Thyroid gland (tissue), 4 donors: ENCODE measurements around the gene RGS14. TPM values are rescaled to one million over a fixed set of nuclear protein-coding genes. Genes with fewer than 3 reads are reported as not detected.
"Not testable (repeated sequence)": the region's sequence is repeated elsewhere in the genome, so short reads cannot be mapped to it uniquely, and the experiment has no call there.

Experiments used
- DNase-seq, 2 donors: peaks; one replicate each; pipeline ENCODE4 v3.0.0-alpha.2; 2019
- H3K27ac ChIP-seq, 3 donors: fragments of 200-600 bp; sonication (generic); 1 replicate in 2 of 3; 2 replicates in 1 of 3; pipeline ENCODE4 v1.5.1; 2016 to 2019; ENCODE audit warnings: mild to moderate bottlenecking in 1 of 3, moderate library complexity in 1 of 3
- H3K27me3 ChIP-seq: fragments of 200-600 bp; sonication (generic); one replicate; pipeline ENCODE4 v1.5.1; 2019
- H3K36me3 ChIP-seq, 2 donors: fragments of 200-600 bp; sonication (generic); one replicate each; pipeline ENCODE4 v1.5.1; 2016 to 2019
- H3K4me1 ChIP-seq, 2 donors: fragments of 200-600 bp; sonication (generic); one replicate each; pipeline ENCODE4 v1.5.1; 2017 to 2019
- H3K4me3 ChIP-seq, 3 donors: fragments of 200-600 bp; sonication (generic); replicated peaks in 1 of 3; 1 replicate in 2 of 3; 2 replicates in 1 of 3; pipeline ENCODE4 v1.5.1; 2016; ENCODE audit warnings: mild to moderate bottlenecking in 1 of 3
- H3K9me3 ChIP-seq: fragments of 200-600 bp; sonication (generic); one replicate; pipeline ENCODE4 v1.5.1; 2017
- POLR2A ChIP-seq, 2 donors: fragments of 450-650 bp; IDR thresholded peaks; one replicate each; pipeline ENCODE4 v1.6.1; 2017; ENCODE audit warnings: antibody characterized with exemption in 2 of 2, mild to moderate bottlenecking in 2 of 2, moderate library complexity in 1 of 2
- WGBS, 2 donors: methylation state at CpG; one replicate each; pipeline ENCODE4 v1.1.5; 2017; 5-methylcytosine and 5-hydroxymethylcytosine counted together
- intact Hi-C: fragments of 100-400 bp; cut with DNase I; formaldehyde crosslinking; loops from one replicate; pipeline ENCODE4 v1.15.1; 2023
- total RNA-seq, 4 donors: library from RNA; depleted of rRNA; stranded (reverse); fragments of >200 nt; gene quantifications; one replicate each; pipeline ENCODE4 v1.2.3, GENCODE V29; 2016
- TF ChIP-seq, protein P1 (sequence below), 6 experiments: fragments of 200-600 bp in 3 of 6; fragments of 450-650 bp in 3 of 6; sonication (generic) in 3 of 6; IDR thresholded peaks; one replicate each; pipeline ENCODE4 v1.5.1; 2016 to 2019; ENCODE audit warnings: antibody characterized with exemption in 6 of 6, mild to moderate bottlenecking in 2 of 6, inconsistent platforms in 1 of 6, moderate library complexity in 1 of 6

Gene RGS14
- total RNA-seq, 4 donors from 2014 or later, result 22.9 to 42.7 (median 26.7) TPM

DNA sequence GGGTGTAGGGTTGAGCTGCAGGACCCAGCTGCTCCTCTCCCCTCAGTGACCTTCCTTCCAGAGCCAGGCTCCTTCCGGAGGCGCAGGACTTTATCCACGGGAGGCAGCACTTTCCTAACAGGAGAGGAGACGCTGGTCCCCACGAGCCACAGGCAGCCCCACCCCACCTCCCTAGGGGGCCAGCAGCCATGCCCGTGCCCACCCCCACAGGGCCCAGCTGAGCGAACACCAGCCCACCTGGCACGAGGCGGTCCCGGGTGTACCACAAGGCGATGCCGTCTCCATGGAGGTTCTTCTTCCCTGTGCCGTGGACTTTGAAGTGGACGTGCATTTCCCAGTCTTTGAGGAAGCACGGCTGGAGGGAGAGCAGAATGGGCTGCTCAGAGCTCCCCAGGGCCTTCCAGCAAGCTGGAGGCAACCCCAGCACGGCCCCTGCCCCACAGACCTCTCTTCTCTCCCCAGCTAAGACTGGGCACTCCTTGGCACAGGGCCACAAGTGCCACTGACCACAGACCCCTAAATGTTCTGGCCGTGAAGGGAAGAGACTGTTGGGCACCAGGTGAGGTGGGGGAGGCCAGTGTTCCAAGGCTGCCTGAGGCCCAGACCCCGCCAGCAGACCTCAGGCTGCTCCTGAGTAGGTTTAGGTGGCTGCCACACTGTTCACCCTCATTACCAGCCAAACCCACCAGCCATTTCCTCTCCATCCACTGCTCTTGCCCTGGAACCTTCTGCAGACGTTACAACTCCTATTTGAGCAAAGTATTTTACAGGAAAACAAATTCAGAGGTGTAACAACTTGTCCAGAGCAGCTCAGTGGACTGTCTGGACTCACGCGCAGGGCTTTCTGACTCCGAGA, 19.2 kb upstream of the RGS14 start:
- no peaks in the 10 kb centered on the region for H3K4me1 ChIP-seq
- 84 to 86% methylated on average over 17 to 19 of the region's 22 CpGs for whole genome bisulfite sequencing, 2 donors
- H3K4me3 ChIP-seq, result no peak overlapping the region
- TF ChIP-seq, protein P1, sequence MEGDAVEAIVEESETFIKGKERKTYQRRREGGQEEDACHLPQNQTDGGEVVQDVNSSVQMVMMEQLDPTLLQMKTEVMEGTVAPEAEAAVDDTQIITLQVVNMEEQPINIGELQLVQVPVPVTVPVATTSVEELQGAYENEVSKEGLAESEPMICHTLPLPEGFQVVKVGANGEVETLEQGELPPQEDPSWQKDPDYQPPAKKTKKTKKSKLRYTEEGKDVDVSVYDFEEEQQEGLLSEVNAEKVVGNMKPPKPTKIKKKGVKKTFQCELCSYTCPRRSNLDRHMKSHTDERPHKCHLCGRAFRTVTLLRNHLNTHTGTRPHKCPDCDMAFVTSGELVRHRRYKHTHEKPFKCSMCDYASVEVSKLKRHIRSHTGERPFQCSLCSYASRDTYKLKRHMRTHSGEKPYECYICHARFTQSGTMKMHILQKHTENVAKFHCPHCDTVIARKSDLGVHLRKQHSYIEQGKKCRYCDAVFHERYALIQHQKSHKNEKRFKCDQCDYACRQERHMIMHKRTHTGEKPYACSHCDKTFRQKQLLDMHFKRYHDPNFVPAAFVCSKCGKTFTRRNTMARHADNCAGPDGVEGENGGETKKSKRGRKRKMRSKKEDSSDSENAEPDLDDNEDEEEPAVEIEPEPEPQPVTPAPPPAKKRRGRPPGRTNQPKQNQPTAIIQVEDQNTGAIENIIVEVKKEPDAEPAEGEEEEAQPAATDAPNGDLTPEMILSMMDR (IDR thresholded peaks at IDR 0.05), result no peak
- TF ChIP-seq POLR2A (IDR thresholded peaks at IDR 0.05), result no peak
- no peaks in the 10 kb centered on the region for H3K27me3 ChIP-seq
- no peak overlapping the region for H3K27ac ChIP-seq
- peaks cover 44 to 50% of the 10 kb centered on the region in 2 donors for H3K36me3 ChIP-seq
- no peak for DNase-seq
- intact Hi-C loops, result no loop called here
- H3K9me3 ChIP-seq, result no peaks in the 10 kb centered on the region

DNA sequence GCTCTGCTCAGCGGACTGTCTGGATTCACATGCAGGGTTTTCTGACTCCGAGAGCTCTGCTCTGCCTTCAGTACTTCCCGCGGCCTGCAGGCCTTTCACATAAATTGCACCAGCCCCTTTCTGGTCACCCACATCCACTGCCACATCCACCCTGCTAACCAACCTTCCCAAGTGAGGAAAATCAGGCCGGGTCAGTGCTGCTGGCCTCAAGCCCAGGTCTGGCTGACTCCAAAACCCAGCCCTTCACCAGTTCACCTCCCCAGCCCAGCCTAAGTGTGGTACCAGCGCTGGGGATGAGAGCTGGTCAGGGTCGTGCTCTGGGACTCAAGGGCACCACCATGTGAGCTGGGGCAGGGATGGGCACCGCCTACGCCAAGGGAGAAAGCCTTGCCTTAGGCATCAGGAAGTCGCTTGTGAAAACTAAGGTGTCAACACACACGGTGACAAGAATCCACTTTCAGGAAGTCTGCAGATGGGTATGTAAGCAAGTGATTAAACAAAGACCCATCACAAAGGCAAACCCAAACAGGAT, 18.6 kb upstream of the RGS14 start:
- 77% methylated on average over 9 to 11 of the region's 11 CpGs for WGBS, 2 donors
- no peaks in the 10 kb centered on the region for H3K4me1 ChIP-seq
- no peak overlapping the region for H3K27ac ChIP-seq
- no peak for DNase-seq
- no peak overlapping the region for H3K4me3 ChIP-seq
- H3K27me3 ChIP-seq, result no peaks in the 10 kb centered on the region
- no peaks in the 10 kb centered on the region for H3K9me3 ChIP-seq
- intact Hi-C loops, result no loop called here
- peaks cover 37 to 43% of the 10 kb centered on the region in 2 donors for H3K36me3 ChIP-seq
- TF ChIP-seq, protein P1 (IDR thresholded peaks at IDR 0.05), result no peak
- TF ChIP-seq POLR2A (IDR thresholded peaks at IDR 0.05), result no peak

DNA sequence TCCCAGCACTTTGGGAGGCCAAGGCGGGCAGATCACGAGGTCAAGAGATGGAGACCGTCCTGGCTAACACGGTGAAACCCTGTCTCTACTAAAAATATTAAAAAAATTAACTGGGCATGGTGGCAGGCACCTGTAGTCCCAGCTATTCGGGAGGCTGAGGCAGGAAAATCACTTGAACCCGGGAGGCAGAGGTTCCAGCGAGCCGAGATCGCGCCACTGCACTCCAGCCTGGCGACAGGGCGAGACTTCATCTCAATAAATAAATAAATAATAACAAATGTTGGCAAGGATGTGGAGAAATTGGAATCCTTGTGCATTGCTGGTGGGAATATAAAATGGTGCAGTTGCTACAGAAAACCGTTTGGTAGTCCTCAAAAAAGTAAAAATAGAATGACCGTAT, 14.7 kb upstream of the RGS14 start:
- H3K27me3 ChIP-seq, H3K36me3 ChIP-seq, H3K9me3 ChIP-seq, H3K27ac ChIP-seq, H3K4me3 ChIP-seq, intact Hi-C loops, H3K4me1 ChIP-seq, DNase-seq: not testable (repeated sequence)
- WGBS, 2 donors, result 93 to 95% methylated on average over 14 of the region's 14 CpGs

DNA sequence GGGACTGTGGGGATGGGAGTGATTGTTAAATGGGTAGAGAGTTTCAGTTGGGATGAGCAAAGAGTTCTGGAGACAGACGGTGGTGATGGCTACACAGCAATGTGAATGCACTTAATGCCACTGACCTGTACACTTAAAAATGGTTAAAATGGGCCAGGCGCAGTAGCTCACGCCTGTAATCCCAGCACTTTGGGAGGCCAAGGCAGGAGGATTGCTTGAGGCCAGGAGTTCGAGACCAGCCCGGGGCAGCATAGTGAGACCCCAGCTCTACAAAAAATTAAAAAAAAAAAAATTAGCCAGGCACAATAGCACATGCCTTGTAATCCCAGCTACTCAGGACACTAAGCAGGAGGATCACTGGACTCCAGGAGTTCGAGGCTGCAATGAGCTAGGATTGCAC, 13.9 kb upstream of the RGS14 start:
- intact Hi-C loops, result no loop called here
- DNase-seq, result no peak

DNA sequence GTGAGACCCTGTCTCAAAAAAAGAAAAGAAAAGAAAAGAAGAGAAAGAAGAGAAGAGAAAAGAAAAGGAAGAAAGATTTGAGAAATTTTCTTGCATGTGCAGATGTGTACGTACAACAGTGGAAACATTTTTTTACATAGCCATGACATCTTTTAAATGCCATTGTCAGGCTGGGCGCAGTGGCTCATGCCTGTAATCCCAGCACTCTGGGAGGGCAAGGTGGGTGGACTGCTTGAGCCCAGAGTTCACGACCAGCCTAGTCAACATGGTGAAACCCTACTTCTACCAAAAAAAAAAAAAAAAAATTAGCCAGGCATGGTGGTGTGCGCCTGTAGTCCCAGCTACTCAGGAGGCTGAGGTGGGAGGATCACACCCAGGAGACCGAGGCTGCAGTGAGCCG, 12.8 kb upstream of the RGS14 start:
- H3K27ac ChIP-seq, result no peak overlapping the region
- H3K36me3 ChIP-seq, result peaks cover 0 to 2% of the 10 kb centered on the region in 2 donors
- TF ChIP-seq, protein P1 (IDR thresholded peaks at IDR 0.05), result no peak
- no peak for TF ChIP-seq POLR2A (IDR thresholded peaks at IDR 0.05)
- DNase-seq, result no peak
- H3K27me3 ChIP-seq, result no peaks in the 10 kb centered on the region
- intact Hi-C loops, result no loop called here
- WGBS, 2 donors, result 92 to 97% methylated on average over 6 of the region's 6 CpGs
- peaks cover 3 to 12% of the 10 kb centered on the region in 2 donors for H3K4me1 ChIP-seq
- no peaks in the 10 kb centered on the region for H3K9me3 ChIP-seq
- H3K4me3 ChIP-seq, result no peak overlapping the region

More for the DNA sequence above, 13.9 kb upstream of the RGS14 start:
- Histone ChIP-seq H3K4me3 (no peak overlapping the region), H3K27ac (no peak overlapping the region), H3K27me3 (no peaks in the 10 kb centered on the region), H3K9me3 (no peaks in the 10 kb centered on the region), H3K4me1 (peaks cover 0 to under 1% of the 10 kb centered on the region in 2 donors), H3K36me3 (peaks cover 0 to 2% of the 10 kb centered on the region in 2 donors)
- WGBS, 2 donors, result 95 to 99% methylated on average over 6 of the region's 6 CpGs
- TF ChIP-seq POLR2A (IDR thresholded peaks at IDR 0.05), result no peak
- TF ChIP-seq, protein P1 (IDR thresholded peaks at IDR 0.05), result no peak
